ENCODE data around the gene MBTPS1.

MBTPS1 gene

DNA sequence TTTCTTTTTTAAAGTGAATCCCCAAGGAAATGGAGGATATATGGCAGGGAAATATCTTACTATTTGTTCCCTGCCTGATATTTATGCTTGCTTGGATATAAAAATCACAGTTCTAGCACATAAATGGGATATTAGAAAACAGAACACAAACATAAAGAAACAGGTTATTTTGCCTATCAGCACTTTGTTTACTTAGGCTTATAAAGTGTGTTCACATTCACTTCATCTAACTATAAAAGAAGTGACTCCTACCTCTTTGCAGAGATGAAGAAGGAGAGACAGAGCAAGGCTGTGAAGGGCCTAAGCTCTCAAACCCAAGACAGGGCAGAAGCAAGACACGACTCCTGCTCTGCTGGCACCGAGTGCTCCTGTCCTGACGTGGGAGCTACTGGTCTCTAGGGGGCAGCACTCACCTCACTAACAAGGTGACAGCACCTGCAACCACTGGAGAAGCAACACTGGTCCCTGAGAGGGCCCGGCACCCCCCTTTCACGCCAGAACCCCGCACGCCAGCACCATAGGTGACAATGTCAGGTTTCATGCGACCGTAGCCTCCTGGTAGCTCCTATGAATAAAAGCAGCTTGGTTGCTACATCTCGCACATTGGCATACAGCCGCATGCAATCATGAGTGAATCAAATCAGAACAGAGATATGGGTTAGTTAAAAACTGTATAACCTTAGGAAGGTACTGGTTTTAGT is 32.0 kb downstream of the MBTPS1 start:
- Histone ChIP-seq H3K27ac (ENCODE audit: low read length) (no peak overlapping the region), H3K9ac (ENCODE audit: low read length) (no peak overlapping the region), H3K4me2 (ENCODE audit: low read length) (peak overlapping the region; percentile 24; the same call in 1 of the 2 replicates)

DNA sequence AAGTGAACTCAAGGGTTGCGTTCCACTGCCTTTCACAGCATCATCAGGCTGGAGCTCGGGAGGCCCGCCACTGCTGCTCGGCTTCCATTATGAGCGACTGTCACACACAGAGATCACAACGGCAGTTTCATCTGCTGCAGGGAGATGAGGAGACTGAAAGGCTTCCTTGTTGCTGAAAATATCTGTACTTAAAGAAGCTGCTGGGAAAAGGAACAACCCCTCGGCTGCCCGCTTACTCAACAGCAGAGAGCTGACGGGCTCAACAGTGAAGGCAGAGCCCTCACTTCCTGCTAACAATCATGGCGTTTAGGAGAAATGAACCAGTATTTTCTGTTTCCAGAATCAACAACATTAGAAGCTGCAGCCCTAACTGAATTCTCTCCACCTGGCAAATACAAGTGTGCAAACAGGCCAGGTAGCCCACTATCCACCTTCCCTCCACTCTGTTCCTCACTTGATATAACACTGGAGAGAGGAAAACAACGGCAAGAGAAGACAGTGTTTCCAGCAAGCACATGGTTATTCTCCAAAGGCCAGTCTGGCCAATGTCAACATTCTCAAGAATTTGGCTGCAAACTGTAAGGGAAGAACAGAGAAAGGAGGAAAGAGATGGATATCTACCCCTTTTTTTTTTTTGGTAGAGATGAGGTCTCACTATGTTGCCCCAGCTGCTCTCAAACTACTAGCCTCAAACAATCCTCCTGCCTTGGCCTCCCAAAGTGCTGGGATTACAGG is 33.7 kb downstream of the MBTPS1 start:
- Histone ChIP-seq H3K4me3 (ENCODE audit: low read length) (no peak overlapping the region), H4K20me1 (ENCODE audit: insufficient read depth, low read length) (peaks cover 67% of the 10 kb centered on the region), H3K27me3 (ENCODE audit: low read depth, low read length) (peaks cover 12% of the 10 kb centered on the region), H3K4me2 (ENCODE audit: low read length) (no peak overlapping the region), H2AFZ (ENCODE audit: low read depth, low read length) (no peak overlapping the region), H3K79me2 (ENCODE audit: low read length) (no peaks in the 10 kb centered on the region), H3K36me3 (replicated peaks; ENCODE audit: low read depth, low read length) (peaks cover 51% of the 10 kb centered on the region), H3K27ac (ENCODE audit: low read length) (no peak overlapping the region), H3K4me1 (ENCODE audit: low read length) (peaks cover 31% of the 10 kb centered on the region), H3K9me3 (ENCODE audit: insufficient read depth, low read length) (no peaks in the 10 kb centered on the region), H3K9ac (ENCODE audit: low read length) (no peak overlapping the region)
- TF ChIP-seq EZH2phosphoT487 (IDR thresholded peaks at IDR 0.05; ENCODE audit: low read depth): no peak
- TF ChIP-seq, protein P1, sequence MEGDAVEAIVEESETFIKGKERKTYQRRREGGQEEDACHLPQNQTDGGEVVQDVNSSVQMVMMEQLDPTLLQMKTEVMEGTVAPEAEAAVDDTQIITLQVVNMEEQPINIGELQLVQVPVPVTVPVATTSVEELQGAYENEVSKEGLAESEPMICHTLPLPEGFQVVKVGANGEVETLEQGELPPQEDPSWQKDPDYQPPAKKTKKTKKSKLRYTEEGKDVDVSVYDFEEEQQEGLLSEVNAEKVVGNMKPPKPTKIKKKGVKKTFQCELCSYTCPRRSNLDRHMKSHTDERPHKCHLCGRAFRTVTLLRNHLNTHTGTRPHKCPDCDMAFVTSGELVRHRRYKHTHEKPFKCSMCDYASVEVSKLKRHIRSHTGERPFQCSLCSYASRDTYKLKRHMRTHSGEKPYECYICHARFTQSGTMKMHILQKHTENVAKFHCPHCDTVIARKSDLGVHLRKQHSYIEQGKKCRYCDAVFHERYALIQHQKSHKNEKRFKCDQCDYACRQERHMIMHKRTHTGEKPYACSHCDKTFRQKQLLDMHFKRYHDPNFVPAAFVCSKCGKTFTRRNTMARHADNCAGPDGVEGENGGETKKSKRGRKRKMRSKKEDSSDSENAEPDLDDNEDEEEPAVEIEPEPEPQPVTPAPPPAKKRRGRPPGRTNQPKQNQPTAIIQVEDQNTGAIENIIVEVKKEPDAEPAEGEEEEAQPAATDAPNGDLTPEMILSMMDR (IDR thresholded peaks at IDR 0.05; ENCODE audit: low read depth, low read length): no peak

More for the DNA sequence above, 32.0 kb downstream of the MBTPS1 start:
- H4K20me1 ChIP-seq (ENCODE audit: insufficient read depth, low read length): peaks cover 83% of the 10 kb centered on the region
- peaks cover 49% of the 10 kb centered on the region for H3K4me1 ChIP-seq (ENCODE audit: low read length)
- H2AFZ ChIP-seq (ENCODE audit: low read depth, low read length): no peak overlapping the region
- no peaks in the 10 kb centered on the region for H3K9me3 ChIP-seq (ENCODE audit: insufficient read depth, low read length)
- peaks cover 20% of the 10 kb centered on the region for H3K27me3 ChIP-seq (ENCODE audit: low read depth, low read length)
- no peak overlapping the region for H3K4me3 ChIP-seq (ENCODE audit: low read length)
- no peaks in the 10 kb centered on the region for H3K79me2 ChIP-seq (ENCODE audit: low read length)
- TF ChIP-seq, protein P1 (IDR thresholded peaks at IDR 0.05; ENCODE audit: low read depth, low read length): peak; percentile 88
- no peak for TF ChIP-seq EZH2phosphoT487 (IDR thresholded peaks at IDR 0.05; ENCODE audit: low read depth)
- H3K36me3 ChIP-seq (replicated peaks; ENCODE audit: low read depth, low read length): peaks cover 64% of the 10 kb centered on the region

GRCh38 chr16:84082110-84082509 is 34.6 kb downstream of the MBTPS1 start:
- H3K4me3 ChIP-seq (ENCODE audit: low read length): no peak overlapping the region
- no peak overlapping the region for H2AFZ ChIP-seq (ENCODE audit: low read depth, low read length)
- H3K9me3 ChIP-seq (ENCODE audit: insufficient read depth, low read length): no peaks in the 10 kb centered on the region
- H3K4me2 ChIP-seq (ENCODE audit: low read length): no peak overlapping the region
- TF ChIP-seq, protein P1 (IDR thresholded peaks at IDR 0.05; ENCODE audit: low read depth, low read length): no peak
- no peak for TF ChIP-seq EZH2phosphoT487 (IDR thresholded peaks at IDR 0.05; ENCODE audit: low read depth)
- H3K36me3 ChIP-seq (replicated peaks; ENCODE audit: low read depth, low read length): peaks cover 45% of the 10 kb centered on the region
- no peak overlapping the region for H3K27ac ChIP-seq (ENCODE audit: low read length)
- no peaks in the 10 kb centered on the region for H3K79me2 ChIP-seq (ENCODE audit: low read length)
- H3K27me3 ChIP-seq (ENCODE audit: low read depth, low read length): peaks cover 6% of the 10 kb centered on the region; the same call in 1 of the 2 replicates
- H3K9ac ChIP-seq (ENCODE audit: low read length): no peak overlapping the region
- peaks cover 22% of the 10 kb centered on the region for H3K4me1 ChIP-seq (ENCODE audit: low read length)
- peaks cover 62% of the 10 kb centered on the region for H4K20me1 ChIP-seq (ENCODE audit: insufficient read depth, low read length)

DNA sequence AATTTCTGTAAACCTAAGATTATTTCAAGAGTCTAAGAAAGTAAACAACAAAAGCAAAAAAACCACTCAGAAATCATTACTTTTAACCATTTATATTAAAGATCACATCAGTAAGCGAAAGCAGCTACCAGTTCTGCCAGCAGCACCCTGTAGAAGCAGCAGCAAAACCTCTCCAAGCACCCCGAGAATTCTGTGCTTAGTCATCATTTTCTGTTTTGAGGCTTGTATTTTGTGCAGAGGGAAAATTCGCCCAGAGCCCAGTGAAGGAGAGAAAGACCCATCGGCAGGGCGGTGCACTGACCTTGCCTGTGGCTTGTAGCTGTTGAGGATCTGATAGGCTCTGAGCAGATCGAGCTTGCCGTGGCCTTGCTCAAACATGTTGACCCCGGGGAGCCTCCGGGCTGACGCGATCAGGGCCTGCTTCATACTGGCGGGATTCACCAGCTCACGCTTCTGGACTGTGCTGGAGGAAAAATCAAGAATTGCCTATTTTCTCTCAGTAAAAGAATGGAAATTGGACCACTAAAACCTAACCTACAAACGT is 35.2 kb downstream of the MBTPS1 start:
- Histone ChIP-seq H3K9me3 (ENCODE audit: insufficient read depth, low read length) (no peaks in the 10 kb centered on the region), H3K36me3 (replicated peaks; ENCODE audit: low read depth, low read length) (peaks cover 39% of the 10 kb centered on the region), H3K27me3 (ENCODE audit: low read depth, low read length) (0 out of 2 replicates have a peak, but pooled peaks cover under 1% of the 10 kb centered on the region), H3K4me1 (ENCODE audit: low read length) (peaks cover 17% of the 10 kb centered on the region), H3K9ac (ENCODE audit: low read length) (no peak overlapping the region), H3K79me2 (ENCODE audit: low read length) (no peaks in the 10 kb centered on the region), H2AFZ (ENCODE audit: low read depth, low read length) (no peak overlapping the region), H3K27ac (ENCODE audit: low read length) (no peak overlapping the region), H3K4me2 (ENCODE audit: low read length) (no peak overlapping the region), H3K4me3 (ENCODE audit: low read length) (no peak overlapping the region), H4K20me1 (ENCODE audit: insufficient read depth, low read length) (peaks cover 56% of the 10 kb centered on the region)
- TF ChIP-seq, protein P1 (IDR thresholded peaks at IDR 0.05; ENCODE audit: low read depth, low read length): no peak
- TF ChIP-seq EZH2phosphoT487 (IDR thresholded peaks at IDR 0.05; ENCODE audit: low read depth): no peak
